Type B pancreatic cell (in vitro differentiated cells): ENCODE results near the gene PPP1R1C. TPM values are rescaled to one million over a fixed set of nuclear protein-coding genes. Genes with fewer than 3 reads are reported as not detected.

Source experiments
- DNase-seq: peaks from one replicate; pipeline ENCODE4 v3.0.0; 2021; ENCODE audit warnings: mixed read lengths; ENCODE audit not compliant: unreplicated experiment; ENCODE audit errors: extremely low spot score
- H3K27ac Mint-ChIP-seq: 2 replicates; pipeline ENCODE4 v1.8.0; 2021; ENCODE audit warnings: mild to moderate bottlenecking, mixed read lengths
- H3K27me3 Mint-ChIP-seq: 2 replicates; pipeline ENCODE4 v1.8.0; 2021; ENCODE audit warnings: mixed read lengths
- H3K36me3 Mint-ChIP-seq: 2 replicates; pipeline ENCODE4 v1.8.0; 2021; ENCODE audit warnings: mixed read lengths
- H3K4me1 Mint-ChIP-seq: one replicate; pipeline ENCODE4 v1.8.0; 2021; ENCODE audit warnings: mixed read lengths; ENCODE audit not compliant: unreplicated experiment
- H3K4me3 Mint-ChIP-seq: 2 replicates; pipeline ENCODE4 v1.8.0; 2021; ENCODE audit warnings: mild to moderate bottlenecking, mixed read lengths
- H3K9me3 Mint-ChIP-seq: 2 replicates; pipeline ENCODE4 v1.8.0; 2021; ENCODE audit warnings: mixed read lengths
- CTCF ChIP-seq: fragments of 200-600 bp; sonication (generic); conservative IDR thresholded peaks from 2 replicates; pipeline ENCODE4 v1.5.0; 2021; ENCODE audit warnings: antibody characterized with exemption, mild to moderate bottlenecking
- total RNA-seq: library from RNA; stranded (reverse); gene quantifications from 2 replicates; pipeline ENCODE4 v1.2.1, GENCODE V29; 2021; ENCODE audit warnings: low replicate concordance

PPP1R1C gene
- total RNA-seq, 1 donor from 2014 or later, result 1.4 TPM

GRCh38 chr2:181972431-181973170, 13.1 kb upstream of the PPP1R1C start:
- no peak overlapping the region for H3K4me3 Mint-ChIP-seq
- H3K36me3 Mint-ChIP-seq, result no peaks in the 10 kb centered on the region
- no peaks in the 10 kb centered on the region for H3K4me1 Mint-ChIP-seq
- DNase-seq, result no peak
- H3K9me3 Mint-ChIP-seq, result no peaks in the 10 kb centered on the region
- TF ChIP-seq CTCF, result no peak
- no peaks in the 10 kb centered on the region for H3K27me3 Mint-ChIP-seq
- H3K27ac Mint-ChIP-seq, result no peak overlapping the region

GRCh38 chr2:181973171-181973783, 12.4 kb upstream of the PPP1R1C start:
- no peaks in the 10 kb centered on the region for H3K4me1 Mint-ChIP-seq
- H3K4me3 Mint-ChIP-seq, result no peak overlapping the region
- H3K27me3 Mint-ChIP-seq, result no peaks in the 10 kb centered on the region
- H3K9me3 Mint-ChIP-seq, result no peaks in the 10 kb centered on the region
- no peak for TF ChIP-seq CTCF
- no peaks in the 10 kb centered on the region for H3K36me3 Mint-ChIP-seq
- no peak for DNase-seq
- no peak overlapping the region for H3K27ac Mint-ChIP-seq

GRCh38 chr2:181977661-181978350, 7.8 kb upstream of the PPP1R1C start:
- no peaks in the 10 kb centered on the region for H3K4me1 Mint-ChIP-seq
- H3K4me3 Mint-ChIP-seq, result no peak overlapping the region
- H3K27ac Mint-ChIP-seq, result no peak overlapping the region
- H3K36me3 Mint-ChIP-seq, result no peaks in the 10 kb centered on the region
- no peak for DNase-seq
- H3K9me3 Mint-ChIP-seq, result no peaks in the 10 kb centered on the region
- no peaks in the 10 kb centered on the region for H3K27me3 Mint-ChIP-seq
- TF ChIP-seq CTCF, result no peak

- no peaks in the 10 kb centered on the region for H3K27me3 Mint-ChIP-seq
- no peak for DNase-seq
- H3K4me3 Mint-ChIP-seq, result no peak overlapping the region
- no peak overlapping the region for H3K27ac Mint-ChIP-seq
- no peaks in the 10 kb centered on the region for H3K9me3 Mint-ChIP-seq
- H3K4me1 Mint-ChIP-seq, result no peaks in the 10 kb centered on the region
- TF ChIP-seq CTCF, result no peak
- H3K36me3 Mint-ChIP-seq, result no peaks in the 10 kb centered on the region
Observed at GRCh38 chr2:181978351-181979150, 7.1 kb upstream of the PPP1R1C start.

GRCh38 chr2:181984060-181984459, 1.6 kb upstream of the PPP1R1C start:
- H3K27ac Mint-ChIP-seq, result no peak overlapping the region
- peaks cover 4% of the 10 kb centered on the region for H3K4me1 Mint-ChIP-seq
- H3K4me3 Mint-ChIP-seq, result no peak overlapping the region
- no peaks in the 10 kb centered on the region for H3K9me3 Mint-ChIP-seq
- no peak for DNase-seq
- no peak for TF ChIP-seq CTCF
- no peaks in the 10 kb centered on the region for H3K27me3 Mint-ChIP-seq
- H3K36me3 Mint-ChIP-seq, result no peaks in the 10 kb centered on the region
